GM23338 (cell line): Measurements from ENCODE around the gene RAB9B. TPM values are rescaled to one million over a fixed set of nuclear protein-coding genes. Genes with fewer than 3 reads are reported as not detected.

Experiments
- ATAC-seq: fragments of 200-7000 bp; cut with Tn5 transposase; 3 replicates; pipeline ENCODE4 v1.9.1; 2020
- DNase-seq: peaks from one replicate; pipeline ENCODE4 v3.0.0-alpha.2; 2015; ENCODE audit warnings: low spot score
- H2AFZ ChIP-seq: fragments of 200-600 bp; sonication (generic); 2 replicates; pipeline ENCODE4 v1.8.0; 2016; ENCODE audit warnings: antibody characterized with exemption, mild to moderate bottlenecking, moderate library complexity
- H3F3A ChIP-seq: fragments of 200-600 bp; sonication (generic); replicated peaks from 2 replicates; pipeline ENCODE4 v1.8.0; 2017; ENCODE audit warnings: antibody characterized with exemption, mixed run types, low read depth
- H3K27ac ChIP-seq: fragments of 200-600 bp; sonication (generic); 2 replicates; pipeline ENCODE4 v1.6.1; 2016; ENCODE audit warnings: low read depth
- H3K27me3 ChIP-seq: fragments of 200-600 bp; sonication (generic); 2 replicates; pipeline ENCODE4 v1.8.0; 2016; ENCODE audit warnings: mild to moderate bottlenecking, mixed run types, moderate library complexity; ENCODE audit not compliant: insufficient read depth
- H3K36me3 ChIP-seq: fragments of 200-600 bp; sonication (generic); 2 replicates; pipeline ENCODE4 v1.8.0; 2016; ENCODE audit warnings: mild to moderate bottlenecking; ENCODE audit not compliant: insufficient read depth
- H3K4me1 ChIP-seq: fragments of 200-600 bp; sonication (generic); 2 replicates; pipeline ENCODE4 v1.8.0; 2016; ENCODE audit warnings: mild to moderate bottlenecking, moderate library complexity; ENCODE audit not compliant: insufficient read depth
- H3K4me2 ChIP-seq: fragments of 200-600 bp; sonication (generic); 2 replicates; pipeline ENCODE4 v1.7.1; 2017; ENCODE audit warnings: mixed run types
- H3K4me3 ChIP-seq: fragments of 200-600 bp; sonication (generic); 2 replicates; pipeline ENCODE4 v1.6.1; 2016; ENCODE audit warnings: mixed run types
- H3K79me2 ChIP-seq: fragments of 200-600 bp; sonication (generic); replicated peaks from 2 replicates; pipeline ENCODE4 v1.8.0; 2017; ENCODE audit warnings: mild to moderate bottlenecking; ENCODE audit not compliant: insufficient read depth
- H3K9me2 ChIP-seq: fragments of 200-600 bp; sonication (generic); 2 replicates; pipeline ENCODE4 v1.8.0; 2017; ENCODE audit not compliant: insufficient read depth
- H4K20me1 ChIP-seq: fragments of 200-600 bp; sonication (generic); replicated peaks from 2 replicates; pipeline ENCODE4 v1.8.0; 2017; ENCODE audit warnings: mild to moderate bottlenecking; ENCODE audit not compliant: insufficient read depth
- H3K27ac Mint-ChIP-seq: 2 replicates; pipeline ENCODE4 v1.8.0; 2020; ENCODE audit warnings: inconsistent platforms, mild to moderate bottlenecking, moderate library complexity, mixed read lengths
- H3K27me3 Mint-ChIP-seq: 3 replicates; pipeline ENCODE4 v1.8.0; 2022; ENCODE audit warnings: low read depth, mild to moderate bottlenecking, moderate library complexity, mixed read lengths, inconsistent platforms; ENCODE audit not compliant: insufficient read depth, poor library complexity
- H3K36me3 Mint-ChIP-seq: 3 replicates; pipeline ENCODE4 v1.8.0; 2021; ENCODE audit warnings: low read depth, mild to moderate bottlenecking, inconsistent platforms, moderate library complexity, mixed read lengths
- H3K4me1 Mint-ChIP-seq: 3 replicates; pipeline ENCODE4 v1.8.0; 2020; ENCODE audit warnings: mild to moderate bottlenecking, inconsistent platforms, mixed read lengths
- H3K4me3 Mint-ChIP-seq: 3 replicates; pipeline ENCODE4 v1.8.0; 2021; ENCODE audit warnings: moderate library complexity, mild to moderate bottlenecking, inconsistent platforms, mixed read lengths
- H3K9me3 Mint-ChIP-seq: 3 replicates; pipeline ENCODE4 v1.8.0; 2020; ENCODE audit warnings: moderate library complexity, mild to moderate bottlenecking, inconsistent platforms, mixed read lengths
- JUNB ChIP-seq: IDR thresholded peaks from one replicate; pipeline ENCODE4 v1.6.1; 2016; ENCODE audit warnings: antibody characterized with exemption; ENCODE audit not compliant: unreplicated experiment
- ZNF331 ChIP-seq: fragments of 250-450 bp; sonication (Bioruptor Pico); IDR thresholded peaks from 2 replicates; pipeline ENCODE4 v1.5.0; 2020; ENCODE audit warnings: low read depth, mild to moderate bottlenecking, moderate library complexity
- polyA plus RNA-seq: library from polyadenylated mRNA; unstranded; fragments of >200 nt; fragmentation: Nextera tagmentation; extraction: Ambion mirVana; gene quantifications from 2 replicates; pipeline ENCODE4 v1.2.1, GENCODE V29; 2016
- total RNA-seq: library from RNA; depleted of rRNA; stranded (reverse); fragments of >200 nt; shearing (Covaris generic); gene quantifications from 2 replicates; pipeline ENCODE4 v1.2.3, GENCODE V29; 2014
- TF ChIP-seq, protein P1 (sequence below): IDR thresholded peaks from one replicate; pipeline ENCODE4 v1.6.1; 2018; ENCODE audit warnings: antibody characterized with exemption; ENCODE audit not compliant: unreplicated experiment
- TF ChIP-seq, protein P2 (sequence below): fragments of 250-450 bp; sonication (Bioruptor Pico); IDR thresholded peaks from 2 replicates; pipeline ENCODE4 v1.5.0; 2020; ENCODE audit warnings: mild to moderate bottlenecking, moderate library complexity

RAB9B gene
- total and polyA plus RNA-seq, 2 experiments from 2014 or later: 0.24 to 0.28 TPM

DNA sequence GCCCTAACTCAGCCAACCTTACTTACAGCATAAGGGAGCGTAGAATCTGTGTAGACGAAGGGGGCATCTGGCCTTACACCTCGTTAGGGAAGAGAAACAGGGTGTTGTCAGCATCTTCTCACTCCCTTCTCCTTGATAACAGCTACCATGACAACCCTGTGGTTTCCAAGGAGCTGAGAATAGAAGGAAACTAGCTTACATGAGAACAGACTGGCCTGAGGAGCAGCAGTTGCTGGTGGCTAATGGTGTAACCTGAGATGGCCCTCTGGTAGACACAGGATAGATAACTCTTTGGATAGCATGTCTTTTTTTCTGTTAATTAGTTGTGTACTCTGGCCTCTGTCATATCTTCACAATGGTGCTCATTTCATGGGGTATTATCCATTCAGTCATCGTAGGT, 40.8 kb downstream of the RAB9B start:
- Mint-ChIP-seq H3K27me3 (peaks cover 2% of the 10 kb centered on the region), H3K4me1 (peaks cover 4% of the 10 kb centered on the region; the same call in 1 of the 3 replicates), H3K9me3 (no peaks in the 10 kb centered on the region), H3K36me3 (peaks cover 36% of the 10 kb centered on the region), H3K27ac (no peak overlapping the region), H3K4me3 (no peak overlapping the region)
- Histone ChIP-seq H3K4me2 (no peak overlapping the region), H3K36me3 (no peaks in the 10 kb centered on the region; the same call in 1 of the 2 replicates), H3K4me1 (no peaks in the 10 kb centered on the region), H3K79me2 (no peaks in the 10 kb centered on the region), H3K27me3 (no peaks in the 10 kb centered on the region), H3F3A (no peaks in the 10 kb centered on the region), H4K20me1 (no peaks in the 10 kb centered on the region), H3K27ac (no peak overlapping the region), H3K4me3 (no peak overlapping the region), H2AFZ (no peak overlapping the region), H3K9me2 (no peaks in the 10 kb centered on the region)
- TF ChIP-seq, protein P1, sequence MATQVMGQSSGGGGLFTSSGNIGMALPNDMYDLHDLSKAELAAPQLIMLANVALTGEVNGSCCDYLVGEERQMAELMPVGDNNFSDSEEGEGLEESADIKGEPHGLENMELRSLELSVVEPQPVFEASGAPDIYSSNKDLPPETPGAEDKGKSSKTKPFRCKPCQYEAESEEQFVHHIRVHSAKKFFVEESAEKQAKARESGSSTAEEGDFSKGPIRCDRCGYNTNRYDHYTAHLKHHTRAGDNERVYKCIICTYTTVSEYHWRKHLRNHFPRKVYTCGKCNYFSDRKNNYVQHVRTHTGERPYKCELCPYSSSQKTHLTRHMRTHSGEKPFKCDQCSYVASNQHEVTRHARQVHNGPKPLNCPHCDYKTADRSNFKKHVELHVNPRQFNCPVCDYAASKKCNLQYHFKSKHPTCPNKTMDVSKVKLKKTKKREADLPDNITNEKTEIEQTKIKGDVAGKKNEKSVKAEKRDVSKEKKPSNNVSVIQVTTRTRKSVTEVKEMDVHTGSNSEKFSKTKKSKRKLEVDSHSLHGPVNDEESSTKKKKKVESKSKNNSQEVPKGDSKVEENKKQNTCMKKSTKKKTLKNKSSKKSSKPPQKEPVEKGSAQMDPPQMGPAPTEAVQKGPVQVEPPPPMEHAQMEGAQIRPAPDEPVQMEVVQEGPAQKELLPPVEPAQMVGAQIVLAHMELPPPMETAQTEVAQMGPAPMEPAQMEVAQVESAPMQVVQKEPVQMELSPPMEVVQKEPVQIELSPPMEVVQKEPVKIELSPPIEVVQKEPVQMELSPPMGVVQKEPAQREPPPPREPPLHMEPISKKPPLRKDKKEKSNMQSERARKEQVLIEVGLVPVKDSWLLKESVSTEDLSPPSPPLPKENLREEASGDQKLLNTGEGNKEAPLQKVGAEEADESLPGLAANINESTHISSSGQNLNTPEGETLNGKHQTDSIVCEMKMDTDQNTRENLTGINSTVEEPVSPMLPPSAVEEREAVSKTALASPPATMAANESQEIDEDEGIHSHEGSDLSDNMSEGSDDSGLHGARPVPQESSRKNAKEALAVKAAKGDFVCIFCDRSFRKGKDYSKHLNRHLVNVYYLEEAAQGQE: no peak
- TF ChIP-seq, protein P2, sequence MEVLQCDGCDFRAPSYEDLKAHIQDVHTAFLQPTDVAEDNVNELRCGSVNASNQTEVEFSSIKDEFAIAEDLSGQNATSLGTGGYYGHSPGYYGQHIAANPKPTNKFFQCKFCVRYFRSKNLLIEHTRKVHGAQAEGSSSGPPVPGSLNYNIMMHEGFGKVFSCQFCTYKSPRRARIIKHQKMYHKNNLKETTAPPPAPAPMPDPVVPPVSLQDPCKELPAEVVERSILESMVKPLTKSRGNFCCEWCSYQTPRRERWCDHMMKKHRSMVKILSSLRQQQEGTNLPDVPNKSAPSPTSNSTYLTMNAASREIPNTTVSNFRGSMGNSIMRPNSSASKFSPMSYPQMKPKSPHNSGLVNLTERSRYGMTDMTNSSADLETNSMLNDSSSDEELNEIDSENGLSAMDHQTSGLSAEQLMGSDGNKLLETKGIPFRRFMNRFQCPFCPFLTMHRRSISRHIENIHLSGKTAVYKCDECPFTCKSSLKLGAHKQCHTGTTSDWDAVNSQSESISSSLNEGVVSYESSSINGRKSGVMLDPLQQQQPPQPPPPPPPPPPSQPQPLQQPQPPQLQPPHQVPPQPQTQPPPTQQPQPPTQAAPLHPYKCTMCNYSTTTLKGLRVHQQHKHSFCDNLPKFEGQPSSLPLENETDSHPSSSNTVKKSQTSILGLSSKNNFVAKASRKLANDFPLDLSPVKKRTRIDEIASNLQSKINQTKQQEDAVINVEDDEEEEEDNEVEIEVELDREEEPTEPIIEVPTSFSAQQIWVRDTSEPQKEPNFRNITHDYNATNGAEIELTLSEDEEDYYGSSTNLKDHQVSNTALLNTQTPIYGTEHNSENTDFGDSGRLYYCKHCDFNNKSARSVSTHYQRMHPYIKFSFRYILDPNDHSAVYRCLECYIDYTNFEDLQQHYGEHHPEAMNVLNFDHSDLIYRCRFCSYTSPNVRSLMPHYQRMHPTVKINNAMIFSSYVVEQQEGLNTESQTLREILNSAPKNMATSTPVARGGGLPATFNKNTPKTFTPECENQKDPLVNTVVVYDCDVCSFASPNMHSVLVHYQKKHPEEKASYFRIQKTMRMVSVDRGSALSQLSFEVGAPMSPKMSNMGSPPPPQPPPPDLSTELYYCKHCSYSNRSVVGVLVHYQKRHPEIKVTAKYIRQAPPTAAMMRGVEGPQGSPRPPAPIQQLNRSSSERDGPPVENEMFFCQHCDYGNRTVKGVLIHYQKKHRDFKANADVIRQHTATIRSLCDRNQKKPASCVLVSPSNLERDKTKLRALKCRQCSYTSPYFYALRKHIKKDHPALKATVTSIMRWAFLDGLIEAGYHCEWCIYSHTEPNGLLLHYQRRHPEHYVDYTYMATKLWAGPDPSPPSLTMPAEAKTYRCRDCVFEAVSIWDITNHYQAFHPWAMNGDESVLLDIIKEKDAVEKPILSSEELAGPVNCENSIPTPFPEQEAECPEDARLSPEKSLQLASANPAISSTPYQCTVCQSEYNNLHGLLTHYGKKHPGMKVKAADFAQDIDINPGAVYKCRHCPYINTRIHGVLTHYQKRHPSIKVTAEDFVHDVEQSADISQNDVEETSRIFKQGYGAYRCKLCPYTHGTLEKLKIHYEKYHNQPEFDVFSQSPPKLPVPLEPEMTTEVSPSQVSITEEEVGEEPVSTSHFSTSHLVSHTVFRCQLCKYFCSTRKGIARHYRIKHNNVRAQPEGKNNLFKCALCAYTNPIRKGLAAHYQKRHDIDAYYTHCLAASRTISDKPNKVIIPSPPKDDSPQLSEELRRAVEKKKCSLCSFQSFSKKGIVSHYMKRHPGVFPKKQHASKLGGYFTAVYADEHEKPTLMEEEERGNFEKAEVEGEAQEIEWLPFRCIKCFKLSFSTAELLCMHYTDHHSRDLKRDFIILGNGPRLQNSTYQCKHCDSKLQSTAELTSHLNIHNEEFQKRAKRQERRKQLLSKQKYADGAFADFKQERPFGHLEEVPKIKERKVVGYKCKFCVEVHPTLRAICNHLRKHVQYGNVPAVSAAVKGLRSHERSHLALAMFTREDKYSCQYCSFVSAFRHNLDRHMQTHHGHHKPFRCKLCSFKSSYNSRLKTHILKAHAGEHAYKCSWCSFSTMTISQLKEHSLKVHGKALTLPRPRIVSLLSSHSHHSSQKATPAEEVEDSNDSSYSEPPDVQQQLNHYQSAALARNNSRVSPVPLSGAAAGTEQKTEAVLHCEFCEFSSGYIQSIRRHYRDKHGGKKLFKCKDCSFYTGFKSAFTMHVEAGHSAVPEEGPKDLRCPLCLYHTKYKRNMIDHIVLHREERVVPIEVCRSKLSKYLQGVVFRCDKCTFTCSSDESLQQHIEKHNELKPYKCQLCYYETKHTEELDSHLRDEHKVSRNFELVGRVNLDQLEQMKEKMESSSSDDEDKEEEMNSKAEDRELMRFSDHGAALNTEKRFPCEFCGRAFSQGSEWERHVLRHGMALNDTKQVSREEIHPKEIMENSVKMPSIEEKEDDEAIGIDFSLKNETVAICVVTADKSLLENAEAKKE (CRISPR knock-in tag): no peak
- TF ChIP-seq JUNB (no peak), ZNF331 (no peak)
- no peak for DNase-seq
- ATAC-seq: no peak
